Hepatic stellate cell (primary cell): Measurements from ENCODE around the gene ZSCAN10.
A peak's percentile ranks its signal among the peaks of the same experiment; 100 is the strongest.
"Not testable (repeated sequence)": the region's sequence is repeated elsewhere in the genome, so short reads cannot be mapped to it uniquely, and the experiment has no call there.

Experiments used
- DNase-seq: peaks from one replicate; pipeline ENCODE4 v3.0.0; 2011; ENCODE audit warnings: low spot score

Gene ZSCAN10

DNA sequence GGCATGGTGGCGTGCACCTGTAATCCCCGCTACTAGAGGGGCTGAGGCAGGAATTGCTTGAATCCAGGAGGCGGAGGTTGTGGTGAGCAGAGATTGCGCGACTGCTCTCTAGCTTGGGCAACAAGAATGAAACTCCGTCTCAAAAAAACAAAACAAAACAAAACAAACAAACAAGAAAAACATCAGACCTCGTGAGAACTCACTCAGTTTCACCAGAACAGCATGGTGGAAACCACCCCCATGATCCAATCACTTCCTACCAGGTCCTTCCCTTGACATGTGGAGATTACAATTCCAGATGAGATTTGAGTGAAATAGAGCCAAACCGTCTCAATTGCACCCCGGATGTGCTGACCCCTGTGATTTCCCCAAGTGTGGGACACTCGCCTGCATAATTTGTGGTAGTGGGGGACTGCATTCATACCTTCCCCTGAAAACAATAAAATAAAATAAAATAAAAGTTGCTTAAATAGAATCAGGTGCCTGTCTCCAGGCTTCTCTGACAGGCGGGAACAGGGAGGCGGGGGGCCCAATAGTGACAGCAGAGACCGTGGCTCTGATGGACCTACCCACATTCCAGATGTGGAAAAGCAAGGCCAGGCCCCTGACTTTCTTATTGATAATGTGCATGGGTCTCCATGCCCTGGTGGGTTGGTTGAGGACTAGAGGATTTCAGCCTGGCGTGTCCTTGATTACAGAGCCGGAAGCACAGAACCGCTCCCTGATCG, 13.1 kb downstream of the ZSCAN10 start:
- DNase-seq, result no peak

DNA sequence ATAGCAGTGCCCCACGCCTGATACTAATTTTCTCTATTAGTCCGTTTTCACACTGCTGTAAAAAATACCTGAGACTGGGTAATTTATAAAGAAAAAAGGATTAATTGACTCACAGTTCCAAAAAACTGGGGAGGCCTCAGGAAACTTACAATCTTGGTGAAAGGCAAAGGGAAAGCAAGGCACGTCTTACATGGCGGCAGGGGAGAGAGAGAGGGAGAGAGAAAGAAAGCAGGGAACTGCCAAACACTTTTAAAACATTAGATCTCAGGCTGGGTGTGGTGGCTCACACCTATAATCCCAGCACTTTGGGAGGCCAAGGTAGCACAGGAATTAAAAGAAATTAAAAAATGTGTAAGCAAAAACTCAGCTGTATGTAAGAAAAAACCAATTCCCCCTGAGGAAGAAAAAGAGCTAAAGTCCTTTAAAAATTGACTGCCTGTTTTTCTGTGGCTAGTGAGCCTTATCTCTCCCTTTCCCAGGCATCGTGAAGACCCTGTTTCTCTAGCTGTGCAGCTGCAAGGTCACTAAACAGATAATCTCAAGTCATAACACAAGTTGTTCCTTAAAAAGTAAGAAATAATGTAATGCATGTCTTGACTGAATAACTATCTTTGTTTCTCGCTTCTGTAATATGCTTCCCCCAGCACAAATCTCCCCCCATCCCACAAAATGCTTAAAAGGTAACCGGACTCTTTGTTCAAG, 14.0 kb downstream of the ZSCAN10 start:
- DNase-seq, result no peak

DNA sequence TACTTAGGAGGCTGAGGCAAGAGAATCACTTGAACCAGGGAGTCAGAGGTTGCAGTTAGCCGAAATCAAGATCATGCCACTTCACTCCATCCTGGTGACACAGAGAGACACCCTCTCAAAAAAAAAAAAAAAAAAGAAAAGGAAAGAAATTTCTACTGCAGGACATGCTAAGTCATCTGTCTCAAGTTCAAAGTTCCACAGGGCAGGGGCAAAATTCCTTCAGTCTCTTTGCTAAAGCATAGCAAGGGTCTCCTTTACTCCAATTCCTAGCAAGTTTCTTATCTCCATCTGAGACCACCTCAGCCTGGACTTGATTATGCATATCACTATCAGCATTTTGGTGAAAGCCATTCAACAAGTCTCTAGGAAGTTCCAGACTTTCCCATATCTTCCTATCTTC, 14.6 kb downstream of the ZSCAN10 start:
- DNase-seq, result no peak

DNA sequence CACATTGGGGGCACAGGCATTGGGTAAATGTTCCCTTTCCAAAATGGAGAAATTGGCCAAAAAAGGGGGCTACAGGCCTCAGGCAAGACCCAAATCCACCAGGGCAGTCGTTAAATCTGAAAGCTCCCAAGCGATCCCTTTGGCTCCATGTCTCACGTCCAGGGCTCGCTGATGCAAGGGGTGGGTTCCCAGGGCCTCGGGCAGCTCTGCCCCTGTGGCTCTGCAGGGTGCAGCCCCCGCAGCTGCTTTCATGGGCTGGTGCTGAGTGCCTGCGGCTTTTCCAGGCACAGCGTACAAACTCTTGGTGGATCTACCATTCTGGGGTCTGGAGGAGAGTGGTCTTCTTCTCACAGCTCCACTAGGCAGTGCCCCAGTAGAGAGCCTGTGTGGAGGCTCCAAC, 15.7 kb downstream of the ZSCAN10 start:
- DNase-seq, result not testable (repeated sequence)

DNA sequence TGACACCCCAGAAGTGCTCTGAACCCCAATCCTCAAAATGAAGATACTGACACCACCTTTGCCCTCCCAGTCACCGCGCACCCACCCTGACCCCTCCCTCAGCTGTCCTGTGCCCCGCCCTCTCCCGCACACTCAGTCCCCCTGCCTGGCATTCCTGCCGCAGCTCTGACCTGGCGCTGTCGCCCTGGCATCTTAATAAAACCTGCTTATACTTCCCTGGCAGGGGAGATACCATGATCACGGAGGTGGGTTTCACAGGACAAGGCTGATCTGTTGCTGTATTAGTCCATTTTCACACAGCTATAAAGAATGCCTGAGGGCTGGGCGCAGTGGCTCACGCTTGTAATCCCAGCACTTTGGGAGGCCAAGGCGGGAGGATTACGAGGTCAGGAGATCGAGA, 17.1 kb downstream of the ZSCAN10 start:
- not testable (repeated sequence) for DNase-seq

DNA sequence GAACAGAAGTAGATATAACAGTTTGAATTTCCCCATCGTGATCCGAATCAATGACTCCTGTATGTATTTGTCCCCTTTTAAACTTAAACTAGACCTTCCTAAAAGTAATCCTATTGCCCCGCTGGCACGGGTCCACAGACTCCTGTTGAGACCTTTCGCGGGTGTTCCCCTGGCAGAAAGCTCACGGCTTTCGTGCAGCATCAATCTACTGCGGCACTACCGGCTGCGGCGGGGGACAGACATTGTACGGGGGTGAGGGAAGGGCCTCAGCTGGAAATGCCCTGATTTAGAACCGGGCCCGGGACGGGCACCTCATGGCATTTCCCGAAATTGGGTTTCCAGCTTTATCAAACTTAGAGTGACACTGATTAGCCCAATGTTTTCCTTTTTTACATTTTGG, 19.1 kb downstream of the ZSCAN10 start:
- no peak for DNase-seq

DNA sequence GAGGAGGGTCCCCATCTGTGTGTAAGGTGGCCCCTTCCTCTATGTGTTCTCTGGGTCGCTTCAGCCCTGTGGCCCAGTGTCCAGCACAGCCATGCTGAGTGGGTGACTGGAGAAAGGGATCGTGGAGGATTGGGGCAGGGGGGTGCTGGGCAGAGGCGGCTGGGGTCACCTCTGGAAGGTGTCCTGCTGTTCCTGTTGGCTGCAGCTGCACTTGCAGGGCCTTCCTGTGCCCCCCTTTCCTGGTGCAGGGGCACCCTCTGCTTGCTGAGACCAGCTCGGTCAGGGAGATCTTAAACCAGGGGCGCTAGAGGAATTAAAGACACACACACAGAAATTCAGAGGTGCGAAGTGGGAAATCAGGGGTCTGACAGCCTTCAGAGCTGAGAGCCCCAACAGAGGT, 22.5 kb downstream of the ZSCAN10 start:
- DNase-seq, result no peak

DNA sequence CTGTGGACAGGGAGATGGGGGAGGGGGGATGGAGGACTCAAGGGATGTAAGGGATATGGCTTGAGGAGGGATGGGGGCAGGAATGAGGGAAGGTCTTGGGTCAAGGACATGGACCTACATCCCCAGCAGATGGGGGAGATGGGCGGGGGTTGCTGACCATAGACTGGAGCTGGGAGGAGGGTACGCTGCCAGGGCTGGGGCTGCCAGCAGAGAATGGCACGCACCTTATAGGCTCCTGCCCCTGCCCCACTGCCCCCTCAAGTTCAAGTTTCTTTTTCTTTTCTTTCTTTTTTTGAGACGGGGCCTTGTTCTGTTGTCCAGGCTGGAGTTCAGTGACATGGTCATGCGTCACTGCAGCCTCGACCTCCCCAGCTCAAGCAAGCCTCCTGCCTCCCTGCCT, 23.1 kb downstream of the ZSCAN10 start:
- not testable (repeated sequence) for DNase-seq

DNA sequence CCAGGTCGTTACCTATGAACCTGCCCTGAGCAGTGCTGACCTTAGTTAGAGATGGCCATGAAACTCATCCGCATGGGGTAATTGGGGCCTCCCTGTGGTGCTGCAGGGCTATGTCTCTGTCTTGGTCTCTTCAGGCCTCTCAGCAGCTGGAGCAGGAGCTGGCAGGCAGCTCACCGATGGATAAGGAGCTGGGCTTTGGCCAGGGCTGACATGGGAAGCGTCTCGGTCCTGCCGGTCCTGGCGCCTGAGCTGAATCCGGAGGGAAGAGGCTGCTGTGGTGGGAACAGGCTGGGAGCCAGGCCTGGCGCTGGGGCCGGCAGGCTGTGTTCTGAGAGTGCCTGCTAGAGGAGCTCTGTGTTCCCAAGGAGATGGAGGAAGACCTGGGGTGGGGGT, 23.6 kb downstream of the ZSCAN10 start:
- no peak for DNase-seq

DNA sequence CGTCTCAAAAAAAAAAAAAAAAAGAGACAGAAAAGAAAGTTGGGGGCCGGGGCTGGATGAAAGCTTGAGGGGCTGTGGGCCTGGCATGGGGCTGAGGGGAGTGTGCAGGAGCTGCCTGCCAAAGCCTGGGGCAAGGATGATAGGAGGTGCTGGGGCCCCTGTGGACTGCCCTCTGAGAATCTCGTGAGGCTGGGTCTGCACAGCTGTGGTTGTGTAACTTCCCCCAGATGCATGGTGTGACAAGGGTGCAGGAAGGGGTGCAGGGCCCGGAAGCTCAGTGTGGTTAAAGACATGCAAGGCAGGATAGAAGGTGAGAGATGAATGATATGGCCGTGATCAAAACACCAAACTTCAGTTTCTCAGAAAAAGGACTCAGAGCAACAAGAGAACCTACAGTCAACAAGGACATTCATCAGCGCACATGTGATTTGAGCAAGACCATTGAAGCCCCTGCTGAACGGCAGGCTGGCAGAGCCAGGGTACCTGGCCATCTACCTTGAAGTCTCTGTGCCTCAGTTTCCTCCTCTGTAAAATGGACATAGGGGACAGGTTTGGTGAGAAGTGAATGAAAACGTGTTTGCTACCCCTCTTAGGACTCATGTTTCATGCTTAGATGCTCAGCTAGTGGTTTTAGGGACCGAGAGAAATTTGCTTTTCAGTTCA, 24.1 kb downstream of the ZSCAN10 start:
- DNase-seq, result no peak

DNA sequence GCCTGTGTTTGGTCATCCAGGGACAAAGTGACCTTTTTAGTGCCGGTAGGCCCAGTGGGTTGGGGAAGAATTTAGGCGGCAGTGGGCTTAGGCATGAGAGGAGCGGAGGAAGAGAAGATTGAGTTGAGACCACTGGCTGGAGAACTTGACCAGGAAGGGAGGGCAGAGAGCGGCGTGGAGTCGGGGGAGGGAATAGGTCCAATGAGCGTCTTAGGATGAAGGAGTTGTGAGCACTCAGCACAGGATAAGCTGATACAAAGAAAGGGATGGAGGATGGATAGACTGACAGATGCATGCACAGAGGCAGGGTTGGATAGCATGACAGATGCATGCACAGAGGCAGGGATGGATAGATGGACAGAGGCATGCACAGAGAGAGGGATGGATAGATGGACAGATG, 25.6 kb downstream of the ZSCAN10 start:
- DNase-seq, result no peak

DNA sequence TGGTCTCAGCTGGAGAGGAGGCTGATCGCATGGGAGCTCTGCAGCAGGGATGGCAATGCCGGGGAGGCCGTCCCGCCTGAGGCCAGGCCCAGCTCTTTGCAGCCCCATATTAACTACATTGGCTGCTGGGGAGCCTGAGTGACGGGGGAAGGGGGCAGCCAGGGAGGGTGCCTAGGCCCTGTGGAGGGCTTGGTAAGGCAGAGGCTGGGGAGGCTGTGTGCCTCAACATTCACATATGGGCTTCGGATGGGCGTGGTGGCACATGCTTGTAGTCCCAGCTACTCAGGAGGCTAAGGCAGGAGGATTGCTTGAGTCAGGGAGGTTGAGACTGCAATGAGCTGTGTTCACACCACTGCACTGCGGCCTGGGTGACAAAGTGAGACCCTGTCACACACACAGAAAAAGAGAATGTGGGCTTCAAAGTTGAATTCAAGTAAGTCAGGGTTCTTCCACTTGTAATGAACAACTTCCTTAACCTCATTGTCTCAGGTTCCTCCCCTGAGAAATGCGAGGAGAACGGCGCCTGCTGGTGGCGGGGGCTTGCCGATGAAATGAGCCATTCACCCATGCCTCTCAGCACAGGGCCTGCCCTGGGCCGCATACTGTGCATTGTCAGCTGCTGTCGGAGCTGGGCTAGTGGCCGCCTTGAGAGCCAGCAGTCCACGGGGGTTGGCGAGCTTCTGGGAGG, 26.4 kb downstream of the ZSCAN10 start:
- not testable (repeated sequence) for DNase-seq

DNA sequence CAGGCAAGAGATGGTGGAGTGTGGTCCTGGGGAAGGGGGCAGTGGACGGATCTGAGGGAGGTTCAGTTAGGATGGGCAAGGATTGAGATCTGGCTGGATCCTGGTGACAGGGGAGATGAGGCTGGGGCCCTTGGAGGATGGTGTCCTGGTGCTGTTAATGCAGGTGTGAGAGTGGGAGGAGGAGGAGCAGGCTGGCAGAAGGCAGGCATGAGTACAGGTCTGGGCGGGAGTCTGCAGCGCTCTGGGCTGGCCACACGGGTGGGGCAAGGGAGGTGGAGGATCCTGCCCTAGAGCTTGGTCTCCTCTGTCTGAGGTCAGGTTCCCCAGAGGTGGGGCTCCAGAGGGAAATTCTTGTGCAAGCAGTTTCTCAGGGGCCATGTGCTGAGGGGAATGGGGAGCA, 26.9 kb downstream of the ZSCAN10 start:
- DNase-seq, result not testable (repeated sequence)

DNA sequence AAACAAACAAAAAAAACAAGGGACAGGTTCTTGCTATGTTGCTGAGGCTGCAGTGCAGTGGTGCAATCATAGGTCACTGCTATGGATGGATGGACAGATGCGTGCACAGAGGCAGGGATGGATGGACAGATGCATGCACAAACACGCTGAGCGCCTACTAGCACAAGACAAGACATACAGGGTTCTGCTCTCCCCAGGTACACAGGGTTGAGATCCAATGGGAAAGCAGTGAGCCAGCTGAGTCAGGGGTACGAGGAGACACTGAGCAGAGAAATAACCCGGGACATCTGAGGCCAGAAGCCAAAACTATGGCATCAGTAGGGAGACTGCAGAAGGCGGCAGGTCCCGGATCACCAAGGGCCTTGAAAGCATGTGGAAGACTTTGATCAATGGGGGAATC, 27.4 kb downstream of the ZSCAN10 start:
- DNase-seq, result no peak

DNA sequence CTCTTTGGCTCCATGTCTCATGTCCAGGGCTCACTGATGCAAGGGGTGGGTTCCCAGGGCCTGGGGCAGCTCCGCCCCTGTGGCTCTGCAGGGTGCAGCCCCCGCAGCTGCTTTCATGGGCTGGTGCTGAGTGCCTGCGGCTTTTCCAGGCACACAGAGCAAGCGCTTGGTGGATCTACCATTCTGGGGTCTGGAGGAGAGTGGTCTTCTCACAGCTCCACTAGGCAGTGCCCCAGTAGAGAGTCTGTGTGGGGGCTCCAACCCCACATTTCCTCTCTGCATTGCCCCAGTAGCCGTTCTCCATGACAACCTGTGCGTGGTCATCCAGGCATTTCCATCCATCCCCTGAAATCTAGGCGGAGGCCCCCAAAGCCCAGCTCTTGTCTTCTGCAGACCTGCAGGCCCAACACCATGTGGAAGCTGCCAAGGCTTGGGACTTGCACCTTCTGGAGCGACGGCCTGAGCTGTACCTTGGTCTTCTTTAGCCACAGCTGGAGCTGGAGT, 28.4 kb downstream of the ZSCAN10 start:
- no peak for DNase-seq

DNA sequence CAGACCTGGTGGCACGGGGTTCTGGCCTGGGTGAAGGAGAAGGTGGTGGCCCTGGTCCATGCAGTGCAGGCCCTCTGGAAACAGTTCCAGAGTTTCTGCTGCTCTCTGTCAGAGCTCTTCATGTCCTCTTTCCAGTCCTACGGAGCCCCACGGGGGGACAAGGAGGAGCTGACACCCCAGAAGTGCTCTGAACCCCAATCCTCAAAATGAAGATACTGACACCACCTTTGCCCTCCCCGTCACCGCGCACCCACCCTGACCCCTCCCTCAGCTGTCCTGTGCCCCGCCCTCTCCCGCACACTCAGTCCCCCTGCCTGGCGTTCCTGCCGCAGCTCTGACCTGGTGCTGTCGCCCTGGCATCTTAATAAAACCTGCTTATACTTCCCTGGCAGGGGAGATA, 29.9 kb downstream of the ZSCAN10 start:
- not testable (repeated sequence) for DNase-seq

DNA sequence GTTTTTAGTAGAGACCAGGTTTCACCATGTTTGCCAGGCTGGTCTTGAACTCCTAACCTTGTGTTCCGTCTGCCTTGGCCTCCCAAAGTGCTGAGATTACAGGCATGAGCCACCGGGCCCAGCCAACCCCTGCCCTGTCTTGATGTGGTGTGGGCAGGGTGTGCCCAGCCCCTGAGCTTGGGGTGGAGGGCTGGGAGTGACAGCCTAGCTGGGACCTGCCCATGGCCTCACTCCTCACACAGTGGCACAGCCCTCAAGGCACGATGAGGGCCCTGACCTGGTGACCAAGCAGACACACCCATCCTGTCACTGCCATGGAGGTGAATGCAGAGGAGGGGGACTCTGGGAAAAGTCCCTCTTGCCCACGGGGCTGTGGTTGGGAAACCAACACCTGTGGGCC, 30.6 kb downstream of the ZSCAN10 start:
- DNase-seq, result no peak

DNA sequence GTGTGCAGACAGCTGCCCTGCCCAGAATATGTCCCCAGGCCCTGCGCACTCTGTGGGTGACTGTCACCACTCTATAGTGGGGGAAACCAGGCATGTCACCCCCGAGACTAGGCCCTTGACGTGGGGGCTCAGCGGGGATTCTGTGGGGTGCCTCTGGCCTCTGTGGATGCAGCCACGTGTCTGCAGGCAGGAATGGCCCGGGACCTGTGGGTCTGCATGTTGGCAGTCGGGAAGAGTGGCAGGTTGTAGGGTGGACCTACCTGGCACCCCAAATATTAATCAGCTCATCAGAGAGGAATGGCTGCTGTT, 32.7 kb downstream of the ZSCAN10 start:
- no peak for DNase-seq

DNA sequence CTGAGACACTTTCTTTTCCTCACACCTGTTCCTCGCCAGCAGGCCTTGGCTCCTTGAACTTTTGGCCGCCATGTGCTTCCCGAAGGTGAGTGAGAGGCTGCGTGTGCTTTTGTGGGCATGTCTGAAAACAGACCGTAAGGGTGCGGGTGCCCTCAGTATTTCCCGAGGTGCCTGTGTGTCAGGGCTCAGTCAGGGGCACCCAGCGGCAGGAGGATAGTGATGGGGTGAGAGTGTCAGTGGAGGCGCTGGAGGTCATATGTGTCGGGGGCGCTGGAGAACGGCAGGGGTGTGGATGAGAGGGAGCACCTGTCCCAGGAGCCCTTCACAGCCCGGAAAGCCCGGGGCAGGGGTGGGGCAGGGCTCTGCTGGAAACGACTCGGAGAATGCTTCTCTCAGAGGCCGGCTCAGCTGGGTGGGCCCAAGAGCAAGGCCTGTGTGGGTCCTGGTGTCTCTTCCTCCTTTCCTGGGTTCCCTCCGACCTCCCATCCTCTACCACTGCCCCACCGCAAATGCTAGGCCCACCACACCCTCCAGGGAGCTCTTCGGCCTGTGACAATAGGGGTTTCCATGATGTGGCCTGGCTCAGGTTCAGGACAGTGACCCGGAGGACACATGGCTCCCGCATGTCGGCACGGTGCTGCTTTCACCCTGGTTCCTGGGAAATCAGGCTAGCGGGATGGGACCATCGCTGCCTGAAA, 33.2 kb downstream of the ZSCAN10 start:
- DNase-seq, result no peak

DNA sequence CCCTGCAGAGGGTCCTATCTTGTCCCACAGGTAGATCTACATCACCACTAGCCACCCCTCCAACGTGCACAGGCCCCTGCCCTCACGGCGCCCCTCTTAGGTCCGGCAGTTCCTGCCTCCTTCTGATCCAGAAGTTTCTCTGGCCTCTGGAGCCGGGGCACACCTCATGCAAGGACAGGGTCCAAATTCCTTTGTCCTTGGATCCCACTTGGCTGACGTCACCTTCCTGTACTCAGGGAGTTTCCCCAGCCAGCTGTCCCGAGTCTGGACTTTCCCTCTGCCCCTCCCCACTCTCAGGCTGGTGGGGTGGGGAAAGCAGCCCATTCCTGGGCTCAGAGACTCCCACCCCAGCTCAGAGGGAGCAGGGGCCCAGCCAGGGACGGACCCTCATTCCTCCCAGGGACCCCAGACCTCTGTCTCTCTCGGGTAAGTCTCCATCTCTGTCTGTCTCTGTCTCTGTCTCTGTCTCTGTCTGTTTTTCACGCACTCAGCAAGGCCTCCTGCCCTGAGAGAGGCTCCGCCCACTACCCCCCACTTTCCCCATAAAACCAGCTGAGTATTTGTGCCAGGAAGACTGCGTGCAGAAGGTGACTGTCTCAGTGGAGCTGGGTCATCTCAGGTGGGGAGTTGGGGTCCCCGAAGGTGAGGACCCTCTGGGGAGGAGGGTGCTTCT, 33.9 kb downstream of the ZSCAN10 start, which contains the start of gene IL32:
IL32 (plus strand) TSS at position 572 of the 673 bp plus-strand sequence. CDS start 172 bp downstream, outside the sequence.
- peak; percentile 84 for DNase-seq
